GM12874 (cell line): Measurements from ENCODE around the gene LRRC36.

Source experiments
- TF ChIP-seq, protein P1 (sequence below): IDR thresholded peaks from 2 replicates; pipeline ENCODE4 v1.5.1; 2011; ENCODE audit warnings: low read depth, mild to moderate bottlenecking, control low read depth, low read length, moderate library complexity; ENCODE audit not compliant: insufficient read depth

Gene LRRC36

DNA sequence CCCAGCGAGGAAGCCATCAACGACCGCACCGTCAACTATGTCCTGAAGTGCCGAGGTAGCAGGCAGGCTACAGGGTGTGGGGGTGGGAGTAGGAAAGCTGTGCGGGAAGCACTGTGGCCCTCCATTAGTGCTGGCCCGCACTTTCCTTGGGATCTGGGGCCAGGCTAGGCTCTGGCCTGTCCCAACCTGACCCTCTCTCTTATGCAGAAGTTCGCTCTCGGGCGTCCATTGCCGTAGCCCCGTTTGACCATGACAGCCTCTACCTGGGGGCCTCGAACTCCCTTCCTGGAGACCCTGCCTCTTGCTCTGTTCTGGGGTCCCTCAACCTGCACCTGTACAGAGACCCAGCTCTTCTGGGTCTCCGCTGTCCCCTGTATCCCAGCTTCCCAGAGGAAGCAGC, 38.7 kb upstream of the LRRC36 start:
- TF ChIP-seq, protein P1, sequence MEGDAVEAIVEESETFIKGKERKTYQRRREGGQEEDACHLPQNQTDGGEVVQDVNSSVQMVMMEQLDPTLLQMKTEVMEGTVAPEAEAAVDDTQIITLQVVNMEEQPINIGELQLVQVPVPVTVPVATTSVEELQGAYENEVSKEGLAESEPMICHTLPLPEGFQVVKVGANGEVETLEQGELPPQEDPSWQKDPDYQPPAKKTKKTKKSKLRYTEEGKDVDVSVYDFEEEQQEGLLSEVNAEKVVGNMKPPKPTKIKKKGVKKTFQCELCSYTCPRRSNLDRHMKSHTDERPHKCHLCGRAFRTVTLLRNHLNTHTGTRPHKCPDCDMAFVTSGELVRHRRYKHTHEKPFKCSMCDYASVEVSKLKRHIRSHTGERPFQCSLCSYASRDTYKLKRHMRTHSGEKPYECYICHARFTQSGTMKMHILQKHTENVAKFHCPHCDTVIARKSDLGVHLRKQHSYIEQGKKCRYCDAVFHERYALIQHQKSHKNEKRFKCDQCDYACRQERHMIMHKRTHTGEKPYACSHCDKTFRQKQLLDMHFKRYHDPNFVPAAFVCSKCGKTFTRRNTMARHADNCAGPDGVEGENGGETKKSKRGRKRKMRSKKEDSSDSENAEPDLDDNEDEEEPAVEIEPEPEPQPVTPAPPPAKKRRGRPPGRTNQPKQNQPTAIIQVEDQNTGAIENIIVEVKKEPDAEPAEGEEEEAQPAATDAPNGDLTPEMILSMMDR: no peak

- TF ChIP-seq, protein P1: no peak
Measured at GRCh38 chr16:67291461-67291860, 35.2 kb upstream of the LRRC36 start.

DNA sequence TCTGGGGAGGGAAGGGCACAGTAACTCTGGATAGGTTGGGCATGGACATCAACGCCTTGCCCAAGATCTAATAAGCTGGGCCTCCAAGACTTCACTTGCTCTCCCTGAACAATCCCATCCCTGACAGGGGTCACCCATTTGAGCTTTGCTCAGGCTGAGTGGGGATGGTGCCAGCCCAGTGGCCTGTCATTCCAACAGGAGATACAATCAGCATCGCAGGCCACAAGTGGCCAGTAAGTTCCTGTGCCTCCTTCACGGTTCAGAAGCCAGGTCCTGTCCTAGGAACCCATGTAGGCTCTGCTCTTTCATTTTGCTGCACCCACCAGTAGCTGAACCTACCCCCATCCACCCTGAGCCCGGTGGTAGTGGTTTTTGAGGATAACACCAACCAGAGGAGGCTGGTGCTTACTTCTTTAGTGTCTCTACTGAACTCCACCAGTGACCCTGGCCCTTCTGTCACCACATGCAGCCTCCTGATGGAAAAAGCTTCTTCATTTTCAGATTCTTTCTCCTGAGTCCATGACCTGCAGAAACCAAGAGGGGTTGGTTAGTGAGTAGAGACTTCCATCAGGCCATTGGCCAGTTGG, 32.4 kb upstream of the LRRC36 start:
- TF ChIP-seq, protein P1: no peak

DNA sequence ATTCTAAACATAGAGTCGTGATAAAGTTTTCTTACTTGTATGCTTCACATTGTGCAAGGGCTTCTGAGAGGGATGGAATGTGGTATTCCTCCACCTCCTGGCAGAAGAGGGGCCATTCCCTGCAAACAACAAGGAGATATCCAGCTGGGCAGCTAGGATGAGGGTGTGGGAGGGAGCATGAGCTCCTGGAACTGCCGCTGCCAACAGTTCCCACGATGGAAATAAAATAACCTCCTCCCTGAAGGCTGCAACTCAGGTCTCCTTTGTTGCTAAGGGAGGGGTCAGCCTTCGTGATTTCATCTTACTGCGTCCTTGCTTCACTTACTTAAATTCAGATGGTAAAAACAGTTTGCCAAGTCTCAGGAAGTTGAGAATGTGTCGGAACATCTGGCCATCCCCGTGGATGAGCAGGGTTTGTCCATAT, 31.7 kb upstream of the LRRC36 start:
- TF ChIP-seq, protein P1: no peak

GRCh38 chr16:67296420-67296819, 30.2 kb upstream of the LRRC36 start:
- TF ChIP-seq, protein P1: no peak

DNA sequence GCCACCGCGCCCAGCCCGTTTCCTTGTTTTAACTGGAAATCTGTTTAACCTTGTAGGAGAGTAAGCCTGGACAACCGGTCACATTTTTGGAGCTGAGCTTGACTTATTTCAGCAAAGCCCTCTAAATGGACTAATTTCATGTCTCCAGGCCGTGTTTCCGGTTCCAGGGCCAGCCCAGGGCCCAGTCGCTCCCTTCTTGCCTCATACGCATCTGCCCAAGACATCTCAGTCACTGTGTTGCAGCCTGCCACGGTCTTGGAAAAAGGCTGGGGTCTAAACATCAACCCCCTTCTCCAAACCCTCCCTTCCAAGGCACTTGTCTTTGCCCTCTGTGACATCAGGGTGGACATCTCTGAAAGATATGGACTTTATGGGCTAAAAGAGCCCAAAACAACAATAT, 28.3 kb upstream of the LRRC36 start:
- TF ChIP-seq, protein P1: no peak

- TF ChIP-seq, protein P1: no peak
Measured at GRCh38 chr16:67299269-67299668, 27.3 kb upstream of the LRRC36 start.
